Stimulated activated CD4-positive, alpha-beta T cell treated with anti-CD3 and anti-CD28 coated beads, TNF-alpha, amount 100 ng/mL, for 48 hours (primary cell): ENCODE measurements around the gene PLCE1.

ENCODE experiments used
- DNase-seq, 3 donors: peaks; one replicate each; pipeline ENCODE4 v3.0.0-alpha.2; 2020; ENCODE audit warnings: low read depth in 3 of 3

Gene PLCE1

GRCh38 chr10:93994438-93994801 lies 689 bp downstream of the PLCE1 start:
- no peak for DNase-seq

GRCh38 chr10:93995182-93995581 lies 1.5 kb downstream of the PLCE1 start:
- no peak for DNase-seq

- no peak for DNase-seq
Measured at GRCh38 chr10:93995598-93996271, 2.0 kb downstream of the PLCE1 start.

- no peak for DNase-seq
Measured at GRCh38 chr10:93996551-93996950, 2.8 kb downstream of the PLCE1 start.

- DNase-seq = no peak
Measured at GRCh38 chr10:93997546-93997945, 3.8 kb downstream of the PLCE1 start.

- DNase-seq = no peak
Measured at GRCh38 chr10:93999401-93999851, 5.7 kb downstream of the PLCE1 start.

GRCh38 chr10:94000638-94001415 lies 7.1 kb downstream of the PLCE1 start:
- DNase-seq = no peak

- no peak for DNase-seq
Measured at GRCh38 chr10:94001416-94001810, 7.7 kb downstream of the PLCE1 start.

- DNase-seq = no peak
Measured at GRCh38 chr10:94002156-94002555, 8.4 kb downstream of the PLCE1 start.

GRCh38 chr10:94003488-94003887 lies 9.8 kb downstream of the PLCE1 start:
- DNase-seq = no peak

- DNase-seq = no peak
Measured at GRCh38 chr10:94005050-94005449, 11.3 kb downstream of the PLCE1 start.

GRCh38 chr10:94006591-94007550 lies 13.1 kb downstream of the PLCE1 start:
- no peak for DNase-seq

GRCh38 chr10:94008526-94008925 lies 14.8 kb downstream of the PLCE1 start:
- DNase-seq = no peak

GRCh38 chr10:94010116-94010515 lies 16.4 kb downstream of the PLCE1 start:
- no peak for DNase-seq

- DNase-seq = no peak
Measured at GRCh38 chr10:94010886-94011285, 17.2 kb downstream of the PLCE1 start.

- no peak for DNase-seq
Measured at GRCh38 chr10:94011296-94011695, 17.6 kb downstream of the PLCE1 start.

- no peak for DNase-seq
Measured at GRCh38 chr10:94012834-94013233, 19.1 kb downstream of the PLCE1 start.

- no peak for DNase-seq
Measured at GRCh38 chr10:94013331-94013760, 19.6 kb downstream of the PLCE1 start.

GRCh38 chr10:94014304-94014703 lies 20.6 kb downstream of the PLCE1 start:
- DNase-seq = no peak

- no peak for DNase-seq
Measured at GRCh38 chr10:94016727-94017714, 23.3 kb downstream of the PLCE1 start.

GRCh38 chr10:94018107-94018506 lies 24.4 kb downstream of the PLCE1 start:
- no peak for DNase-seq
